Measurements from ENCODE around the gene ATP2C1.
"Not testable (repeated sequence)": the region's sequence is repeated elsewhere in the genome, so short reads cannot be mapped to it uniquely, and the experiment has no call there.

ATP2C1 gene

GRCh38 chr3:130981469-130981868, 87.6 kb downstream of the ATP2C1 start:
- no peak for DNase-seq (ENCODE audit: low read depth in 2 of 2)

- no peak for DNase-seq (ENCODE audit: low read depth in 2 of 2)
These were observed 96.4 kb downstream of the ATP2C1 start for GRCh38 chr3:130990282-130990681.

GRCh38 chr3:130991126-130991525, 97.2 kb downstream of the ATP2C1 start:
- DNase-seq (ENCODE audit: low read depth in 2 of 2): no peak

GRCh38 chr3:130992344-130992743, 98.5 kb downstream of the ATP2C1 start:
- no peak for DNase-seq (ENCODE audit: low read depth in 2 of 2)

- no peak for DNase-seq (ENCODE audit: low read depth in 2 of 2)
These were observed 103.4 kb downstream of the ATP2C1 start for GRCh38 chr3:130997289-130997688.

- no peak for DNase-seq (ENCODE audit: low read depth in 2 of 2)
These were observed 107.2 kb downstream of the ATP2C1 start for GRCh38 chr3:131001071-131001470.

- no peak for DNase-seq (ENCODE audit: low read depth in 2 of 2)
These were observed 110.7 kb downstream of the ATP2C1 start for GRCh38 chr3:131004603-131005002.

GRCh38 chr3:131007256-131007655, 113.4 kb downstream of the ATP2C1 start:
- no peak for DNase-seq (ENCODE audit: low read depth in 2 of 2)

GRCh38 chr3:131007782-131008181, 113.9 kb downstream of the ATP2C1 start:
- no peak for DNase-seq (ENCODE audit: low read depth in 2 of 2)

- DNase-seq (ENCODE audit: low read depth in 2 of 2): no peak
These were observed 114.4 kb downstream of the ATP2C1 start for GRCh38 chr3:131008326-131008725.

GRCh38 chr3:131009698-131010097, 115.8 kb downstream of the ATP2C1 start:
- DNase-seq (ENCODE audit: low read depth in 2 of 2): no peak

- no peak for DNase-seq (ENCODE audit: low read depth in 2 of 2)
These were observed 125.1 kb downstream of the ATP2C1 start for GRCh38 chr3:131018970-131019369.

GRCh38 chr3:131020122-131020693, 126.3 kb downstream of the ATP2C1 start:
- no peak for DNase-seq (ENCODE audit: low read depth in 2 of 2)

GRCh38 chr3:131025539-131025938, 131.7 kb downstream of the ATP2C1 start:
- DNase-seq (ENCODE audit: low read depth in 2 of 2): no peak

GRCh38 chr3:131026321-131027151, 132.7 kb downstream of the ATP2C1 start, which contains the start of the genes ASTE1 and NEK11:
TSS of gene ASTE1 (minus strand) at chr3:131026825. CDS start at chr3:131025306, 1,519 bp downstream.
TSS of gene NEK11 (plus strand) at chr3:131026877. CDS start at chr3:131029709, 2,832 bp downstream.
- DNase-seq (ENCODE audit: low read depth in 2 of 2): peak; percentile 78 to 84

GRCh38 chr3:131028844-131029243, 135.0 kb downstream of the ATP2C1 start:
- DNase-seq (ENCODE audit: low read depth in 2 of 2): no peak

GRCh38 chr3:131031660-131032059, 137.8 kb downstream of the ATP2C1 start:
- no peak for DNase-seq (ENCODE audit: low read depth in 2 of 2)

- no peak for DNase-seq (ENCODE audit: low read depth in 2 of 2)
These were observed 139.7 kb downstream of the ATP2C1 start for GRCh38 chr3:131033480-131034080.

GRCh38 chr3:131036200-131036816, 142.4 kb downstream of the ATP2C1 start:
- no peak for DNase-seq (ENCODE audit: low read depth in 2 of 2)

GRCh38 chr3:131036986-131037385, 143.1 kb downstream of the ATP2C1 start:
- no peak for DNase-seq (ENCODE audit: low read depth in 2 of 2)

- no peak for DNase-seq (ENCODE audit: low read depth in 2 of 2)
These were observed 144.4 kb downstream of the ATP2C1 start for GRCh38 chr3:131038326-131038725.

GRCh38 chr3:131042271-131042985, 148.5 kb downstream of the ATP2C1 start:
- not testable (repeated sequence) for DNase-seq (ENCODE audit: low read depth in 2 of 2)
